ENCODE results near the gene CLMP.
"Not testable (repeated sequence)": the region's sequence is repeated elsewhere in the genome, so short reads cannot be mapped to it uniquely, and the experiment has no call there.

CLMP gene

DNA sequence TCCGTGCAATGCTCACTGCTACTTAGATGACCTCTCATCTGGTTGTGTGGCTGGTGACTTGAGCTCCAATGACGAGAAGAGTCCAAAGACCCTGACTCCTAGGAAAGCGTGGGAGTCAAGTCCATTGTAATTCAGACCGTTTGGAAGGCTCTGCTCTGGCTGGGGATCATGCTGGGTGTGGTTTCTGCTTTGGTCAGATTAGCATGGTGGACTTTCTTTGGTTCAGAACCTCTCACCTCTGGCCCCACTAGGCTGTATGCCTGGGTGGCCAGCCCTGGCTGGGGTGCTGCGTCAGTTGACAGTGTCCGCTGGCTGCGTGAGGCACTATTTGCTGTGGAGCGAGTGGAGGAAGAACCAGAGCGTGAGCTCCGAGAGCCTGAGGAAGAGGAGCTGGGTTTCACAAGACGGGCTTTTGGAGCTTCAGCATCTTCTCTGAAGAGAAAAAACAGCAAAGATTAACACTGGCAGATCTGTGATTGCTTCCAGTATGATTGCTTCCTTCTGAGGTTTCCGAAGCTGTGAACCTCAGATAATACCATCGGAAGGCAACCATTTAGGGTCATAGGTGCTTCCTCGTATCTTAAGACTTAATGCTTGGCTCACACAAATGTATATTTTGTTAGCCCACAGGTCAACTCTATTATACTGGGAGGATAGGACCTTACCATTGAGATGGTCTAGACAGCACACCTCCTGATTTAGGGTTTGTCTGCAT lies 121.5 kb downstream of the CLMP start:
- DNase-seq: no peak

DNA sequence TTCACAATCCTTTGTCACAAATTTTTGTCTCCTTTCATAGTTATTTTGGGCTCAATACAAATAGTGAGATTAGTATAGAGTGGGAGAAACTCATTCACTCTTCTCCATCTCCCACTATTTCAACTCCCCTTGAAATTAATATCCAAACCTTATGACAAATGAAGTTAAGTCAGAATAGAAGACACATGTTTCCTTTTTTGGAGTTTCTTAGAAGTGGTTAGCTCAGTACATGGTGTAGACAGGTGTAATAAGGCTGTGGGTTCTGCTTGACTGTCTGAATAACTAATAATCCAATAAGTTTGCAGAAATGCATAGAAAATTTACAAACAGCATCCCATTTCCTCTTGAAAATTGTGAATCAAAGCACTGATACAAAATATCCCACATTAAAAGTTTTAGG lies 122.3 kb downstream of the CLMP start:
- DNase-seq: no peak

DNA sequence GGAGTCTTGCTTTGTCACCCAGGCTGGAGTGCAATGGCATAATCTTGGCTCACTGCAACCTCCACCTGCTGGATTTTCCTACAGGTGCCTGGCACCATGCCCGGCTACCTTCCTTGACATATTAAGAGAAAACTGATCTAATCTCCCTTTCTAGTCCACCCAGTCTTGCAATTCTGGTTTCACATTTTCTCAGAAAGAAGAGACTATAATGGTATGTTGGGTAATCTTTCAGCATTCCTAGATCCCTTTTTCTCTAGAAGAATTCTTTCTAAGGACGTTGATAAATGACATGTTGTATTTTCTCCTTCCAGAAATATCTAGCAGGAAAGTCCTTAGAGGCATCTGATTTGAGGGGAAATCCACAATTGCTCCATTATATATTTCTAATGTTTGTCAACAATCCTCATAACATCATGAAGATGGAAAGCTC lies 122.7 kb downstream of the CLMP start:
- DNase-seq: no peak

DNA sequence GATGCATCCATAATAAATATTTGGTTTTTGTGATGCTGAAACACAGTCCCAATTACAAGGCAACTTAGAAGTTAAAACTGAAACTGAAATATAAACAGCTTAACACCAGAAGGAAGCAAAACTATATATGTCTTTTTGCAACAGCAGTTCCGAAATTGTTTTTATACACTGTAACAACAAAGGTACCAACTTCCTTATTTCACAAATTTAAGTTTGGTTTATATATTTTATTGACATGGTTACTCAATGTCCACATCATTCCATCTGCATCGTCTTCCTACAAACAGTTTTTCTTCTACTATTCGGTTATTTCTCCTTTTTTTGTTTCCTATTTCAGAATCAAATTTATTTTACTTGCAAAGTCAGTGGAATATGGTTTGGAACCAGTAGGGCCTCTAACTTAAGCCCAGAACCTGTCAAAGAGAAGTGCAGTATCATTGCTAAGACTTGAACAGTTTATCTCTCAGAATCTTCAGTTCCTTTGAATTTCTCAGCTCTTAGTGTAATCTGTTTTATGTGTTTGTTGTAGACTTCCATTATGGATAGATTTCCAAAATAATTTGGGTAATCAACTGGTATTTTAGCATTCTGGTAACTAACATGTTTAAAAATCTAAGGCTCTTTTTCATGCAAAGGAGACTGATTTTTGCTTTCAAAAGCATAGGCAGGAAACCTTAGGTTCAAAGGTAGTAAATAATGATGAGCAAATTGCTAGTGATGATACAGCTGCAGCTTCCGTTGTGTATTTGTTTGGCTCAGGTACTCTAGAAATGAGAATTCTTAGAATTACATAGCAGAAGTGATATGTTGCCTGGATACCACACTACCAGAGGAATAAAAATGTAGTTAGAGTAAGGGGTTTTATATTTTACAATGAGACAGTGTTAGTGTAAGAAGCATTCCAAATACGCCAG lies 124.9 kb downstream of the CLMP start:
- no peak for DNase-seq

DNA sequence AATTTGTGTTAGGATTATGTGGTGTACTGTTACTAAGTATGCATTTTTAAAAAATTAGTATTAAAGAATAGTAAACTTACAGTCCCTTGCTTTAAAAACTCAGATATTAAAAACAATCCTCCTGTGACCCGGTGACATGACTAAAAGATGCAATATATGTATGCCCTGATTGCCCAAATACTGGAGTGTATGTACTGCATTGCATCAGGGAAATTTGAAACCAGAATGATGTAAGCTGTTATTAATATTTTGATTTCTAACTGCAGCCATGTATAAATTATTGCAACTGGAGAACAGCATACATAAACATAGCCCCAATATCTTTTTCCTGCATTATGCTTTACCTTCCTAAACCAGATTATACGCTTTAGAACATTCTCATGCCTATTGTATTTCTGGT lies 129.4 kb downstream of the CLMP start:
- no peak for DNase-seq

DNA sequence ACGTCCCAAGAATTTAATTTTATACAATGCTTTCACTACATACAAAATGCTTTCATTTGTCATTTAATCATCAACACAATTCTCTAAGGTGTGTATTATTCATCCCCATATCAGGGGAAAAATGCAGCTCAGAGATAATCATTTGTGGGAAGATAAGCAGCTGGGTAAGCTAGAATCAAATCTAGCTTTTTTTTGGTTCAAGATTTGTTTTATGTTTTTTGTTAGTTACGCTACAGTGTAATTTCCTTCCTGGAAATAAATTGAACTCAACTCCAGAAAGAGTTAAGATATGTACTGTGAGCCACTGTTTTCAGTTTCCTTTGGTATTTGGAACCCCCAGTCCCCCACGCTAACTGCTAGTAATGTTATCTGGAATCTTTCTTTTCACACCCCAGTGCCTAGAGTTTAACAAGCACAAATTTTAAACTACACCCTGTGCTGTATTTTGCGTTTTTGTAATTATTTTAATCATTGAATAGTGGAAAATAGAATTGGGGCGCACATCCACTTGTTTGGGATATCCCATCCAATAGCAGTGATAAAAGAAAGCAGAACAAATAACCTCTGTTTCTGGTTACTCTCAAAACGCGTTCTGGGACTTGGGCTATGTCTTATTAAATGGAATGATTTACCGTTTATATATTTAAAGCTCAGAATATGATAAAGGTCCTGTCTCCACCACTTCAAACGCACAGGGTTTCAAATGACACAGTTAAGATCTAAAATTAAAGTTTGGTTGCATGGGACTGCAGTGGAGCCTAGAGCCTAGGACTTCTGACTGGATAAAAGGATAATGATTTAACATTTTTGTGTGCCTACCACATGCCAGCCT lies 131.0 kb downstream of the CLMP start:
- DNase-seq: no peak

DNA sequence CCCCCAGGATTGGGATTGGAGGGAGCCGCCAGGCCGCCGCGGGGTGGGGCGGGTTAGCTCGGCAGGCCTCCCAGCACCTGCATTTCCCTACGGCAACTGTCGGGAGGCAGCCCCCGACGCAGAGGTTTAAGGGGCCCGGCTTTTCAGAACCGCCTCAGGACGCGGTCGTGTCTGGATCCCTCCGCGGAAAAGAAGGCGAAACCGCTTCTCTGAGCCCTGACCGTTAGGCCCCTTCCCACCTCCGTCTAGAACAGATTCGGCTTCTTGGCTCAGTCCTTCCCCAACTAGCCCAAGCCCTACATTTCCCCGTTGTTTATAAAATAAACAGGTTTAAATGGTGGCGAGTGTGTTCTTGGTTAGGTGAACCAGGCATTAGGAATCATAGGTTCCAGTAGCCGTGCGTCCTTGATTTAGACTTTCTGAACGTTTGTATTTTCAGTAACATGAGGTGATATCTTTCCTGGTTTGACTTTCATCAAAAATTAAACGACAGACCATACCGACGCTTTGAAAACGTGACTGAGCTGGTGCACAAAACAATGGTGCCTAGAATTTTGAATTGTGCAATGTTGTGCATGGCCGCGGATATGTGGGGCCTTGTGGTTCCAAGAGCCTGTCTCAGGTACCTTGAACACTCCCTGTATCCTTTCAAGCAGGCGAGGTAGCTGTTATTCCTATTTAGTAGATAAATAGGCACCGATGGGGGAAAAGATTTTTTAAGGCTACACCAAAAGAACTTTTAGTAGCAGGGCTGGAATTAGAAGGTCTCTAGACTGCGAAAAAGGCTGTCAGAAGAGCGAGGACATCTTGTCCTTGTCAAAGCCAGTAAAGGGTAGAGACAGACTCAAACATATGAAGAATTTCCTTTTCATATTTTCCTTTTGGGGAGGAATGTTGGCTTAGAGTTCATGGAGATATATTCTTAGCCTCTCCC lies 131.9 kb downstream of the CLMP start:
- DNase-seq: peak; percentile 59

DNA sequence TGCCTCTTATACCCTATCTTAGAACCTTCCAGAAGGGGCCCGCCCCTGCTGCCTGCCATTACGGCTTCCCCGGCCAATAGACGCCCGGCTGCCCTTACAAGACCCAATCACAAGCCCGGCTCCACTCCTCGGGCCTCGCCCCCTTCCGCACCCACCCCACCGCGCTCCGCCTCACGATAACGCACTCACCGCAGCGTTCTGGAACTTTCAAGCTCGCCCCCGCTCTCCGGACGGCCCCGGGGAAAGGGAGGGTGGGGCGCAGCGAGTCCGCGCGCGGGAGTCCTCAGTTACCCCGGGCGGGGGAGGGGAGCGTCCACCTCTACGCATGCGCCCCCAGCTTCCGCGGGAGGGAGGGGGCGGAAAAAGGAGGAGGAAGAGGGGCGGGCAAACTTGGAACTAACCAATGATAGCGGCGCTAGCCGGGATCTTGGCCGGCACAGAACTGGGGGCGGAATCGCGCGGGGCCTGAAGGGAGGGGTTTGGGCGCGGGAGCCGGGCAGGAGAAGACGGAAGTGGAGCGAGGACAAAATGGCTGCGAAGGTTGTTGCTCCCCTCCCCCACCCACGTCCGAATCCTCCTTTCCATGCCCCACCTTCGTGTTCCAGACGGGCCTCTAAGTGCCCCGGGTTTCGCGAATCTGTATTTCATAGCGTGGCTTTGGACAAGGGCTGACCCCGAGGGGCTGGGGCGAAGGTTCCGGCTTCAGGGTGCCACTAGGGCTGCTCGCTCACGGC lies 132.7 kb downstream of the CLMP start:
- DNase-seq: peak; percentile 99

DNA sequence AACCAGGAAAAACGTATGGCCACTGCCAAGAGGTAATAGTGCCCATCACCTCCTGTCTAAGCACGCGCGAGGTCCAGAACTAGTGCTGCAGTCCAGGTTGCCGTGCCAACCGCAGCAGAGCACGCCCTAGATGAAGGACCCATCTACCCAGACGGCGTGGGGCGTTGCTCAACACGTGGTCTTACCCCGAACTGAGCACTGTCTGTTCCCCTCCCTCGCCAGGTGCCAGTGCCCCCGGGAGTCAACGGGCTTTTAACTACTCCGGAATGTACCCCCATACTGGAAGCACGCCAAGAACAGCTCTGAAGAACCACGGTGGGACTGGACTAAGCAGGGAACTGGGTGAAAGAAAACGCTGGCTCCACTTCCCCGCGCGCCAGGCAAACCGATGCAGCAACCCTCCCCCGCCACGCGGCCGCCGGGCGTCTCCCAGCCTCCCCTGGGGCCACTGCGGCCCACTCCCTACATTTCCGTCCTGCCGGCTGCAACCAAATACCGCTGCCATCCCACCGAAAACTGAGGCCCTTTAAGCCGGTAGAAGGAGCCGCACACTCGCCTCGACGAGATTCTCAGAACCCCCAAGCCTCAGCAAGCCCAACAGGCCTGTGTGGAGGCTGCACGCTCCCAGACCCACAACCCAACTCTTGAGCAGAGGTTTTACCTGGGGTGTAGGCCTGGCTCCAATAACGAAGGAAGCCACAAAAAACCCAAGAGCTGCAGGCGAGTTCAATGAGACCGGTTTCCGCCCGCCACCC lies 133.5 kb downstream of the CLMP start, which contains the start of gene HSPA8:
TSS of gene HSPA8 (minus strand) at position 734 of the 755 bp plus-strand sequence. CDS start 812 bp downstream, outside the sequence.
- no peak for DNase-seq

DNA sequence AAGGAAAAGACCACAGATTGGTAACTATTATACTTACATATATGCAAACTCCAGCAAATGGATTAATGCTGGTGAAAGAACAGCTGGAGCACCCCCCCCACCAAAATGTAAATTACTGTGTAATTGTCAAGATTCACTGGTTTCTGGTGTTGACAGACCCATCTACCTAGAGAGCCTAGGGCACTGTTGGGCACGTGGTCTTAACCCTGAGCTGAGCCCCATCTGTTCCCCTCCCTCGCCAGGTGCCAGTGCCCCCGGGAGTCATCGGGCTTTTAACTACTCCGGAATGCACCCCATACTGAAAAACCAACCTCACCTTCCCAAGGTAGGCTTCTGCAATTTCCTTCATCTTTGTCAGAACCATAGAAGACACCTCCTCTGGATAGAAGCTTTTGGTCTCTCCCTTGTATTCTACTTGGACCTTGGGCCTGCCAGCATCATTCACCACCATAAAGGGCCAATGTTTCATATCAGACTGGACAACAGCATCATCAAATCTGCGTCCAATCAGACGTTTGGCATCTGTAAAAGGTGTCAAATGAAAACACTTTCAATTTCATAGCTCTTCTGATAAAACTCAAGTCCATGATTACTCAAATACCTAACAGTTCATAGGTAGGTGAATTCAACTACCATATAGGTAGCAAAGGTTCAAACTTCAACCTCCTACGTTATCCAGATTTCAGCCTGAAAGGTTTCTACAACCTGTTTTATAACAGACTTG lies 134.6 kb downstream of the CLMP start:
- DNase-seq: no peak

DNA sequence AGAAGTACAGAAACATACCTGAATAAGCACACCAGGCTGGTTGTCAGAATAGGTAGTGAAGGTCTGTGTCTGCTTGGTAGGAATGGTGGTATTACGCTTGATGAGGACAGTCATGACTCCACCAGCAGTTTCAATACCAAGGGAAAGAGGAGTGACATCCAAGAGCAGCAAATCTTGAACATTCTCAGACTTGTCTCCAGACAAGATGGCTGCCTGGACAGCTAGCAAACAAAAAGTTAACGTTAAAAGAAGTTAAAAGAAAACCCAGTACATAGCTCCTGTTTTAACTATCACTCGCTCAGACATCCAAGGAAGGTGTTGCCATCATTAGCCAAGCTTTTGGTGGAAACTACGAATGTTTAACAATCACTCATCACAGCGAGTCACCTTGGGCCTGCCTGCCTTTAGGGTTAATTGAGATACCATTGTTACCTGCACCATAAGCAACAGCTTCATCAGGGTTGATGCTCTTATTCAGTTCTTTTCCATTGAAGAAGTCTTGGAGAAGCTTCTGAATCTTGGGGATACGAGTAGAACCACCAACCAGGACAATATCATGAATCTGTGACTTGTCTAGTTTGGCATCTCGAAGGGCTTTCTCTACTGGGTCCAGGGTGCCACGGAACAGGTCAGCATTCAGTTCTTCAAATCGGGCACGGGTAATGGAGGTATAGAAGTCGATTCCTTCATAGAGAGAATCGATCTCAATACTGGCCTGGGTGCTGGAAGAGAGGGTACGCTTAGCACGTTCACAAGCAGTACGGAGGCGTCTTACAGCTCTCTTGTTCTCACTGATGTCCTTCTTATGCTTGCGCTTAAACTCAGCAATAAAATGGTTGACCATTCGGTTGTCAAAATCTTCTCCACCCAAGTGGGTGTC lies 135.8 kb downstream of the CLMP start:
- not testable (repeated sequence) for DNase-seq

DNA sequence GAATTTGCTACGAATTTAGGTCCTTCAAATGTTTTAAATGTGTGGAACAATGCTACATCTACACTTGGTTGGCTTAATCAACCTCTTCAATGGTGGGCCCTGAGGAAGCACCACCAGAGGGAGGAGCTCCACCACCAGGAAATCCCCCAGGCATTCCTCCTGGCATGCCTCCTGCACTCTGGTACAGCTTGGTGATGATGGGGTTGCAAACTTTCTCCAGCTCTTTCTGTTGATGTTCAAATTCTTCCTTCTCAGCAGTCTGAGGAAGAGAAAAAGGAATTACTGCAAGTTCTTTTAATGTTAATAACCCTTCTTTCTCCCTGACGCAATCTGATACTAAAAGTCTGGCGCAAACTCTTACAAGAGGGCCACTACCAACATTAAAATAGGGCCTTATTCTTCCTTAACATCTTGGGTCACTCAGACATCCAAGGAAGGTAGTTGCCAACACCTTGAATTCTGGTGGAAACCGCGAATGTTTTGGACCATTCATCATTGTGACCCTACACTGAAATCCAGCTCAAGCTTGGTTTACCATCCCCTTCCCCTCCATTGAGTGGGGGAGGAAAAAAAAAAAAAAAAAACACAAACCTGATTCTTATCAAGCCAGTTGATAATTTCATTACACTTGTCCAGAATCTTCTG lies 137.3 kb downstream of the CLMP start:
- DNase-seq: no peak

DNA sequence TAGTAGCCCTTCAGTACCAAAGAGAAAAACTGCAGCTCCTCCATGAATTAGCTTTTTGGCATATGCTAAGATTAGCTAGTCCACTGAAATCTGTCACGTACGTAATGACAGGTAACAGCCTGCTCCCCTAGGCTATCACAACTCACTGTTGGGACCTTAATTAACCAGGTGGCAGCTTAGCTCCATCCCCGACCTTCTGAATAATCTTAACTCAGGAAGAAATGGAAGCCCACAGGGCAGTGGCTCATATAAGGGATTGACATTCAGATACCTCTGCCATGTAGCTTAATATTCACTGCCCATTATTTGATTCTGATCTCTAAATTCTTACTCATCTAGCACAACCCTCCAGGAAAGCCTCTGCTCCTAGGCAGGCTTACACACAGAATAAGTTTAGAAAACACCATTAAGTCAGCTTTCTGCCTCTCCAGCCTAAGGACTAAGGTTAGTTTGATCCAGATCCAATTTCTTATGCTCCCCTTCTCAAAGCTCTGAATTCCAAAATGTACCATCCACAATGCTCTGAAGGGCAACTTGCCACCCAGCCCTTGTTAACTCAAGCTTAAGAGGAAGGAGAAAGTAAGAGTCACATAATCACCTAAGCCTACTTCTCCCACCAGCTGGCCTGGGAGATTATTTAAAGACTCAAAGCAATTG lies 138.1 kb downstream of the CLMP start:
- no peak for DNase-seq

DNA sequence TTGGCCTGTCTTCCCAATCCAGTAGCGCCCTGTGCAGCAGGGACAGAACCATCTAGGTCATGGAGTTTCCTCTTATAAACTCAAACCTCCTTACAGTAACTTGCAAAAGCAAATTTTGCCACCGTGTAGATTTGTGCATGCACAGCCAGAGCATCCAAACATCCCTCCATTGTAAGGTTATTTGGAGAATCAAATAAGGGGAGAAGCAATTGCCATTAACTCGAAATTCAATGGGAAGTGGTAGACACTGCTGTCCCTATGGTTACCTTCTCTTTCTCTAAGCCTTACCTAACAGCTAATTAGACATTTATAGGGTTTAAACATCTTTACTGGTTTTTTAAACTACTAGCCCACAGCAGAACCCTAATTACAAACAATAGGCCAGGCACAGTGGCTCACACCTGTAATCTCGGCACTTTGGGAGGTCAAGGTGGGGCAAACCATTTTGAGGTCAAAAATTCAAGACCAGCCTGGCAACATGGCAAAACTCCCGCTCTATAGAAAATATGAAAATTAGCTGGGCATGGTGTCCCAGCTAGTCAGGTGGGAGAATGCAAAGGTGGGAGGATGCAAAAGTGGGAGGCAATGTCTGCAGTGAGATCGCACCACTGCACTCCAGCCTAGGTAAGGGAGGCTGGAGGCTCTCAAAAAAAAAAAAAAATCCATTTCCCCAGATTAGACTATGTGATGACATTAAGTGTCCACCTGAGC lies 139.7 kb downstream of the CLMP start:
- DNase-seq: no peak

DNA sequence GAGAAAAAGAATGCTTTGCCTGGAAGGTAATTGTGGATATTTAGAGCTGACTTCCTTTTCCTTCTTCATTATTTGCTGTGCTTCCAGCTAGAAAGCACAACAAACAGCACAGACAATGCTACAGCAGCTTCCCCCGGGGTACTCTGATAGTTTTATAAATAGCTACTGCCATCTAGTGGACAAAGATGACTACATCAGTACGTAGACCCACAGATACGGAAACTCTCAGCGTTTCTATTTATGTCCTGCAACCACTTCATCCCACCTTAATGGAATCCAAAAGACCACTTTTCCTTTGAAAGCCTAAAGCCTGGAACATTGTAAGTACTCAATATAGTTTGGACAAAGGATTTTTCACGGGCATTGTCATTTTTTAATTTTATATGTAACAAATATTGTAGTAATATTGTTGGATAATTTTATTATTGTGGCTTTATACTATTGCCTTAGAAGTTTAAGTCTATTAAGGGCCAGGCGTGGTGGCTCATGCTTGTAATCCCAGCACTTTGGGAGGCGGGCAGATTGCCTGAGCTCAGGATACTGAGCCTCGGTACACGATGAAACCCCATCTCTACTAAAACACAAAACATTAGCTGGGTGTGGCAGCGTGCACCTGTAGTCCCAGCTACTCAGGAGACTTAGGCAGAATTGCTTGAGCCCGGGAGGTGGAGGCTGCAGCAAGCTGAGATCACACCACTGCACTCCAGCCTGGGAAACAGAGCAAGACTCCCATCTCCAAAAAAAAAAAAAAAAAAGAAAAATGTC lies 140.6 kb downstream of the CLMP start:
- peak; percentile 81 for DNase-seq

Measured in NCI-H510A treated with DMSO at 0.1 percent for 48 hours (cell line).